BJ (cell line): ENCODE measurements around the gene HJURP. TPM values are rescaled to one million over a fixed set of nuclear protein-coding genes. Genes with fewer than 3 reads are reported as not detected.

Source experiments
- CTCF ChIA-PET: fragments of 350-600 bp; formaldehyde crosslinking; extraction: SDS; loops from one replicate; lab custom pipeline; 2021; ENCODE audit warnings: antibody characterized with exemption, inconsistent platforms; lab: Yijun Ruan, JAX
- POLR2A ChIA-PET: fragments of 300-600 bp; sonication (Branson Sonifier 250); formaldehyde crosslinking; extraction: SDS; loops from one replicate; lab custom pipeline; 2021; ENCODE audit warnings: antibody characterized with exemption; lab: Charles Lee
- DNase-seq: peaks from one replicate; pipeline ENCODE4 v3.0.0-alpha.2; 2011; ENCODE audit warnings: low read depth
- H3K27me3 ChIP-seq: 2 replicates; pipeline ENCODE4 v1.6.0; 2011; ENCODE audit warnings: low read length; ENCODE audit not compliant: control insufficient read depth, insufficient read depth
- H3K36me3 ChIP-seq: 2 replicates; pipeline ENCODE4 v1.5.1; 2011; ENCODE audit warnings: low read length; ENCODE audit not compliant: control insufficient read depth, insufficient read depth
- H3K4me3 ChIP-seq: 2 replicates; pipeline ENCODE4 v1.5.1; 2011; ENCODE audit warnings: low read depth, mild to moderate bottlenecking, control low read depth, low read length
- CTCF ChIP-seq: IDR thresholded peaks from 2 replicates; pipeline ENCODE4 v1.5.1; 2011; ENCODE audit warnings: low read depth, mild to moderate bottlenecking, control low read depth, inconsistent platforms, low read length, moderate library complexity; ENCODE audit not compliant: insufficient read depth
- polyA plus RNA-seq: library from polyadenylated mRNA; depleted of rRNA; stranded (reverse); fragments of >200 nt; gene quantifications from 2 replicates; pipeline ENCODE4 v1.2.3, GENCODE V29; 2011

Gene HJURP
- polyA plus RNA-seq, 1 experiment, result 46.2 TPM

DNA sequence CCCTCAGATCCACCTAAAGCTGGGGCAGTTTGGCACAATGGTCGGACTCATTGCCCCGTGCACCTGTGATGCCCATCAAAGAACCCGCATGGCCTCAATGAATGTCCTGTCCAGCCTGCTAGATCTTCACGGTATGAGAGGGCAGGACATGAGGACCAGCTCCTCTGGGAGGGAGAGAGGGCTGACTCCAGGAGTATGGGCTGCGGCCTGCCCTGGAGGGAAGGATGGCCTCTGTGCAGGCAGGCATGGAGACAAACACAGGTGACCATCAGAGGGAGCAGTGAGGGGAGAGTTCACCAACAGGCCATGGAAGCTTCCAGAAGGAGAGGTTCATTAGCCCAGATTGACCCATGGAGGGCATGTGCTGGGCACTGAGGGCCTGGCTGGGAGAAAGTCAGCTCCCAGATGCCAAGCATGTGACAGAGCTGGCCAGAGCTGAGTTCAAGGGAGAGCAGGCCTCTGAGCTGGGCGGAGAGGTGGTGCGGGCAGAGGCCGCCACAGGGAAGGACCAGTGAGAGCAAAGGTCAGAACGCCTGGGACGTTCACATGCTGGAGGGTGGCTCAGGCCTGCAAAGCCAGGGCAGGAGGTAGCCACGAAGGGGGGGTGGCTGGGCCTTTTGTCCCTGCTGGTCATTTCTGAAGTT is 36.2 kb downstream of the HJURP start:
- no peak for DNase-seq
- ChIA-PET CTCF (no interaction called here), POLR2A (no interaction called here)
- no peak for TF ChIP-seq CTCF
- Histone ChIP-seq H3K36me3 (no peaks in the 10 kb centered on the region), H3K27me3 (0 out of 2 replicates have a peak, but pooled peaks cover 1% of the 10 kb centered on the region), H3K4me3 (no peak overlapping the region)

DNA sequence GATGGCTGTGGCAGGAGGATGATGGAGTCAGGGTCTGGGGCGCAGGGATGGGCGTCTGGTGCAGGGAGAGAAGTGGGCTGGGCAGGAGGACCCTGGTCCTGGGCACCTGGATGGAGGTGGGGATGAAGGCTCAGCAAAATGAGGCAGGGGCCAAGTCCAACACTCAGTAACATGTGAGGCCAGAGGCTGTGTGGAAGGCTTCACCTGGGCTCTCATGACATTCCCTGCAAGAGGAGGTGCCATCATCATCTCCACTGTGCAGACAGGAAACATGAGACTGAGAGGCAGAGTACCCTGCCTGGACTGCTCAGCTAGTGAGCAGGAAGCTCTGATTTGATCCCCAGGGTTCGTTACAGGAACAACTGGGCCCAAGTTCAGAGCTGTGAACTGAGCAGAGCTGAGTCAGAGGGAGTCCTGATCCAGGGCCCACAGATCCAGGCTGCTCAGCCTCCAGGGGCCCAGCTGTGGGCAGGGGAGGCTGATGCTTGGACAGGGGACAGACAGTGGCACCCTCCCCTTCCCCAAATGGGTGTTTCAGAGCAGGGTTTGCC is 36.9 kb downstream of the HJURP start:
- ChIA-PET POLR2A (no interaction called here), CTCF (no interaction called here)
- TF ChIP-seq CTCF, result no peak
- 0 out of 2 replicates have a peak, but pooled peaks cover 1% of the 10 kb centered on the region for H3K27me3 ChIP-seq
- H3K4me3 ChIP-seq, result no peak overlapping the region
- no peak for DNase-seq
- H3K36me3 ChIP-seq, result no peaks in the 10 kb centered on the region

DNA sequence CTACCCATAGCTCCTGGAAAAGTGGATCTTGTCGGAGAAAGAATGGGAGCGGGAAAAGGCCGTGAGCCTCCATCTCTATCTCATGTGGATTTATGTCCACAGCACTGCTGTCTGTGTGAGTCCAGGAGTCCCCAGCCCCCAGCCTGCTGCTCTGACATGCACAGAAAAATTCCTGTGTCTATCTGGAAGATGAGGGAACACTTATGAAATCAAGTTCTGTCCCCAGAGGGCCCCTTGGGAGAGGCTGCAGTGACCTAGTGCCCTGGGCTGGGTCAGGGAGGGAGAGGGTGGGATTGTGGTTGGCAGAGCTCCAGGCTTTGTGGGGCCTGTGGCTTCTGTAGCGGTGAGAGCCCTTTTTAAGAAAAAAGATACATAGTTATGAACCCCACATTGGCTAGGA is 37.6 kb downstream of the HJURP start:
- no peak for TF ChIP-seq CTCF
- DNase-seq, result no peak
- H3K27me3 ChIP-seq, result 0 out of 2 replicates have a peak, but pooled peaks cover 1% of the 10 kb centered on the region
- H3K36me3 ChIP-seq, result no peaks in the 10 kb centered on the region
- ChIA-PET CTCF (no interaction called here), POLR2A (no interaction called here)
- H3K4me3 ChIP-seq, result no peak overlapping the region

DNA sequence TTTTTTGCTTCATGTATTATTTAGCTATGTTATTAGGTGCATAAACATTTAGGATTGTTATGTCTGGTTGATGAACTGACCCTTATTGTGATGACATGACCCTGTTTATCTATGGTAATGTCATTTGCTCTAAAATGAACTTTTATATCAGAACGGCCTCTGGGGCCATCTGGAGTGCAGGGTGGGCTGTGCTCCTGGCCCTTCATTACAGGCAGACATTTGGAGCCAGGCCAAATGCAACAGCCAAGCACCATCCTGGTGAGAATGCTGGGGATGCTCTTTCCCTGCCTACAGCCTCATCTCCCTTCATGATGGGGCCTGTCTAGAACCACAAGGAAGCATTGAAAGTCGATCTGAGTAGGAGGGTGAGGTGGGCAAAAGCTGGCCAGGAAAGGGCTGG is 38.0 kb downstream of the HJURP start:
- POLR2A ChIA-PET, result no interaction called here
- no peaks in the 10 kb centered on the region for H3K36me3 ChIP-seq
- CTCF ChIA-PET, result no interaction called here
- no peak overlapping the region for H3K4me3 ChIP-seq
- DNase-seq, result no peak
- no peak for TF ChIP-seq CTCF
- 0 out of 2 replicates have a peak, but pooled peaks cover 1% of the 10 kb centered on the region for H3K27me3 ChIP-seq

DNA sequence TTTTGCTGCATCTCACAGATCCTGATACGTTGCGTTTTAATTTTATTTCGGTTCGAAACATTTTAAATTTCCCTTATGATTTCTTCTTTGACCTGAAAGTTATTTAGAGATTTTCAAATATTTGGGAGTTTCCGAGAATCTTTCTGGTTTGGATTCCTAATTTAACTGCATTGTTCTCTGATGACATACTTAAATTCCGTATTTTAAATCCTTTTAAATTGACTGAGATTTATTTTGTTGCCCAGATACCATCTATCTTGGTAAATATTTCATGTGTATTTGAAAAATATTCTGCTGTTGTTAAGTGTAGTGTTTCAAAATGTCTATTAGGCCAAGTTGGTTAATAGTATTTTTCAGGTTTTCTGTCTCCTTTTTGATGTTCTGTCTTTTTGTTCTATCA is 38.5 kb downstream of the HJURP start:
- H3K36me3 ChIP-seq, result no peaks in the 10 kb centered on the region
- TF ChIP-seq CTCF, result no peak
- no peak overlapping the region for H3K4me3 ChIP-seq
- CTCF ChIA-PET, result no interaction called here
- peak; percentile 21 for DNase-seq
- POLR2A ChIA-PET, result no interaction called here
- 0 out of 2 replicates have a peak, but pooled peaks cover 1% of the 10 kb centered on the region for H3K27me3 ChIP-seq
